SU-DHL-6 (cell line): ENCODE measurements around the gene BTG1.

ENCODE experiments used
- EZH2phosphoT487 ChIP-seq: fragments of 200-600 bp; sonication (generic), shearing (Covaris generic); conservative IDR thresholded peaks from 2 replicates; pipeline ENCODE4 v1.6.1; 2018; ENCODE audit warnings: mild to moderate bottlenecking, antibody characterized with exemption, low read length, moderate library complexity, mixed read lengths
- TF ChIP-seq, protein P1 (sequence below): fragments of 200-600 bp; sonication (generic); IDR thresholded peaks from one replicate; pipeline ENCODE4 v1.5.1; 2017; ENCODE audit warnings: antibody characterized with exemption, mild to moderate bottlenecking, low read length, moderate library complexity; ENCODE audit not compliant: insufficient read depth, poor library complexity, severe bottlenecking

DNA sequence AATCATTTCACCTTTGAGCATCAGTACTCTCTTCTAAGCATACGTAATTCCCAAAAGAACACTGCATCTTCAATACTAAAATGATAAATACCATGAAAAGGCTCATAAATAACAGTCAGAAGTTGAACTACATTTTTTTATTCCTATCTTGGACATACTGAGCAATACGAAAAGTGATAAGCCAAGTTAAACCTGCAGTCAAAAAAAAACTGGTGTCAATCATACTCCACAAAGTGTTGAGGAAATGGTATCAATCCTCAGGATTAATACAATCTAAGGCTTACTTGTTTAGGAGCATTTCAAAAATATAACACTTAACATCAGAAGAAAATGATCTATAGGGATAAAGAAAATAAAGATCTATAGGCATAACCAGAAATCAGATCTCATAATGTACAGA, 5.5 kb downstream of the BTG1 start:
- TF ChIP-seq, protein P1, sequence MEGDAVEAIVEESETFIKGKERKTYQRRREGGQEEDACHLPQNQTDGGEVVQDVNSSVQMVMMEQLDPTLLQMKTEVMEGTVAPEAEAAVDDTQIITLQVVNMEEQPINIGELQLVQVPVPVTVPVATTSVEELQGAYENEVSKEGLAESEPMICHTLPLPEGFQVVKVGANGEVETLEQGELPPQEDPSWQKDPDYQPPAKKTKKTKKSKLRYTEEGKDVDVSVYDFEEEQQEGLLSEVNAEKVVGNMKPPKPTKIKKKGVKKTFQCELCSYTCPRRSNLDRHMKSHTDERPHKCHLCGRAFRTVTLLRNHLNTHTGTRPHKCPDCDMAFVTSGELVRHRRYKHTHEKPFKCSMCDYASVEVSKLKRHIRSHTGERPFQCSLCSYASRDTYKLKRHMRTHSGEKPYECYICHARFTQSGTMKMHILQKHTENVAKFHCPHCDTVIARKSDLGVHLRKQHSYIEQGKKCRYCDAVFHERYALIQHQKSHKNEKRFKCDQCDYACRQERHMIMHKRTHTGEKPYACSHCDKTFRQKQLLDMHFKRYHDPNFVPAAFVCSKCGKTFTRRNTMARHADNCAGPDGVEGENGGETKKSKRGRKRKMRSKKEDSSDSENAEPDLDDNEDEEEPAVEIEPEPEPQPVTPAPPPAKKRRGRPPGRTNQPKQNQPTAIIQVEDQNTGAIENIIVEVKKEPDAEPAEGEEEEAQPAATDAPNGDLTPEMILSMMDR, result no peak
- TF ChIP-seq EZH2phosphoT487, result no peak
